Right renal pelvis (tissue), 4 donors: ENCODE data around the gene IFT81. TPM values are rescaled to one million over a fixed set of nuclear protein-coding genes. Genes with fewer than 3 reads are reported as not detected.
"Not testable (repeated sequence)": the region's sequence is repeated elsewhere in the genome, so short reads cannot be mapped to it uniquely, and the experiment has no call there.

ENCODE experiments used
- DNase-seq, 4 donors: peaks; one replicate each; pipeline ENCODE4 v3.0.0-alpha.2; 2013; ENCODE audit warnings: low read depth in 4 of 4, low spot score in 3 of 4, missing footprints in 1 of 4
- polyA plus RNA-seq, 4 donors: library from polyadenylated mRNA; unstranded; fragments of 120-200 nt; gene quantifications; one replicate each; pipeline ENCODE4 v1.2.1, GENCODE V29; 2013; ENCODE audit not compliant: insufficient read length in 4 of 4

IFT81 gene, protein sequence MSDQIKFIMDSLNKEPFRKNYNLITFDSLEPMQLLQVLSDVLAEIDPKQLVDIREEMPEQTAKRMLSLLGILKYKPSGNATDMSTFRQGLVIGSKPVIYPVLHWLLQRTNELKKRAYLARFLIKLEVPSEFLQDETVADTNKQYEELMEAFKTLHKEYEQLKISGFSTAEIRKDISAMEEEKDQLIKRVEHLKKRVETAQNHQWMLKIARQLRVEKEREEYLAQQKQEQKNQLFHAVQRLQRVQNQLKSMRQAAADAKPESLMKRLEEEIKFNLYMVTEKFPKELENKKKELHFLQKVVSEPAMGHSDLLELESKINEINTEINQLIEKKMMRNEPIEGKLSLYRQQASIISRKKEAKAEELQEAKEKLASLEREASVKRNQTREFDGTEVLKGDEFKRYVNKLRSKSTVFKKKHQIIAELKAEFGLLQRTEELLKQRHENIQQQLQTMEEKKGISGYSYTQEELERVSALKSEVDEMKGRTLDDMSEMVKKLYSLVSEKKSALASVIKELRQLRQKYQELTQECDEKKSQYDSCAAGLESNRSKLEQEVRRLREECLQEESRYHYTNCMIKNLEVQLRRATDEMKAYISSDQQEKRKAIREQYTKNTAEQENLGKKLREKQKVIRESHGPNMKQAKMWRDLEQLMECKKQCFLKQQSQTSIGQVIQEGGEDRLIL
- 10 to 100 TPM; 44.0 to 54.8 (median 52.7) TPM for polyA plus RNA-seq

GRCh38 chr12:110124269-110124995 is at the start of gene IFT81:
Gene IFT81 (plus strand): TSS chr12:110124357. CDS start chr12:110127381, 3,024 bp downstream.
- DNase-seq = peak; percentile 87 to 92 (median 90)

- no peak for DNase-seq
Observed at GRCh38 chr12:110075880-110076279, 48.3 kb upstream of the IFT81 start.

DNA sequence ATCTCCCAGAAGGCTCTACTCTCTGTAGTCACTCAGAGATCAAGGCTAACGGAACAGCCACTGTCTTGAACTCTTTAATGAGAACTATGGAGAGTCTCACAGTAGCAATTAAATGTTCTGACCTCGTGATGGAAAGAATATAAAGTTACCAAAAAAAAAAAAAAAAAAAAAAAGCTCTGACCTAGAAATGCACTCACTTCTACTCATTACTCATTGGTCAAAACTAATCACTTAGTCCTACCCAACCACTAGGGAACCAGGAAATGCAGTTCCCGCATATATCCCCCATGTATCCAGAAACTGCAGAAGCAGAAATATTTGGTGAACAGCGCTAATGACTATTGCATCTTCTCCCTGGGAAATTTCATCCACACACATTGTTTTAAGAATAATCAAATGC is 46.4 kb upstream of the IFT81 start:
- DNase-seq = no peak

- no peak for DNase-seq
Observed at GRCh38 chr12:110079477-110080400, 44.4 kb upstream of the IFT81 start.

DNA sequence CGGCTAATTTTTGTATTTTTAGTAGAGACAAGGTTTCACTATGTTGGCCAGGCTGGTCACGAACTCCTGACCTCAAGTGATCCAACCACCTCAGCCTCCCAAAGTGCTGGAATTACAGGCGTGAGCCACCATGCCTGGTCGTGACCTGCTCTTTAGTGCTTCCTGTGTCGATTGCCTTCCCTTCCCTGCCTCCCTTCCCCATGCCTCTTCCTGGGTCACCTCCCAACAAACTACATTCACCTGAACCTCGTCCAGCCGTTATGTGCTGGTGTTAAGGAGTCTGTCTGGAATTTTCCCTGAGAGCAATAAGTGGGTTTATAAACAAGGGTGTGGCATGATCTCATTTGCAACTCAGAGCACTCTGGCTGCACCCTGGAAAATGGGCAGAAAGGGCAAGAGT is 43.7 kb upstream of the IFT81 start:
- no peak for DNase-seq

GRCh38 chr12:110084314-110085015 is 39.7 kb upstream of the IFT81 start:
- no peak for DNase-seq

- DNase-seq = not testable (repeated sequence)
Observed at GRCh38 chr12:110088216-110088615, 35.9 kb upstream of the IFT81 start.

GRCh38 chr12:110088936-110089335 is 35.2 kb upstream of the IFT81 start:
- no peak for DNase-seq

GRCh38 chr12:110090266-110091135 is 33.7 kb upstream of the IFT81 start:
- DNase-seq = no peak

GRCh38 chr12:110091136-110091711 is 32.9 kb upstream of the IFT81 start:
- no peak for DNase-seq

GRCh38 chr12:110093631-110094311 is 30.4 kb upstream of the IFT81 start:
- no peak for DNase-seq

GRCh38 chr12:110100315-110100970 is 23.7 kb upstream of the IFT81 start:
- peak; percentile 58 to 77 (median 62) for DNase-seq

GRCh38 chr12:110102255-110102654 is 21.9 kb upstream of the IFT81 start:
- DNase-seq = no peak

- DNase-seq = no peak
Observed at GRCh38 chr12:110104188-110105094, 19.7 kb upstream of the IFT81 start.

DNA sequence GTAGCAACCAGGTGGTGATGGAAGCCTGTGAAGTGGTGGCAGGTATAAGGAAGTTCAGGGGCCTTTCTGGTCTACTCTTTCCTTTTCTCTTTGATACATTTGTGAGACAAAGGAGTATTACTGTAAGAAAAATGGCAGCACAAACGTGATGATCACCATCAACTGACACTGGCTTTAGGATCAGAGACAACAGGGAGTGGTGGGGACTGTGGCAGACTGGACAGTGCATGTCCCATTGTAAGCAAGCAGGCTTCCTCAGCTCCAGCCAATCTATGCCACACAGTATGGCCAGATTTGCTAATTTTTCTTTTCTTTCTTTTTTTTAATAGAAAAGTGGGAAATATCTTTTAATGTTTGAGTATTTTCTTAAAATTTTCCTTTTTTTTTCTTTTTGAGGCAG is 19.0 kb upstream of the IFT81 start:
- no peak for DNase-seq

DNA sequence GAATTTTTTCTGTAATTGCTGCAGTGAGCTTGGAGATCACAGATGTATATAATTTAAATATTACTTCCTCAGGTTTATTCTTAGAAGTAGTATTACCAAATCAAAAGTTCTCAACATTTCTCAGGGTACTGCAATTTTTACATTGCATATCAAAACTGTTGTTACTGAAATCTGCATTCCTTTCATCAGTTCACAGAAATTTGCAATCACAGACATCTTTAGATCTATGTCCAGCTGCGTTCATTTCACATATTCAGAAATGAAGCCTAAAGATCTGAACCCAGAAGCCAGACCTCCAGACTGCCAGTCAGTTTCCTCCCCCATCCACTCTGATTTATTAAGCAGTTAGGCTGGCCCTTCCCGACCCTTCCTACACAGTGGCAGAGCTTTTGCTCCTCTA is 18.2 kb upstream of the IFT81 start:
- no peak for DNase-seq
